ENCODE measurements around the gene SERPINF2.

SERPINF2 gene

GRCh38 chr17:1742371-1743087 is at the start of gene SERPINF2:
Gene SERPINF2, plus strand, starts transcription at chr17:1742871. Its CDS starts 2,125 bp downstream, at chr17:1744996.
- H3K9me3 ChIP-seq (ENCODE audit: control insufficient read depth, insufficient read depth, low read depth, low read length) = no peaks in the 10 kb centered on the region
- H3K36me3 ChIP-seq (ENCODE audit: control insufficient read depth in 2 of 2, insufficient read depth in 1 of 2, low read length in 2 of 2) = peaks cover 0 to 5% of the 10 kb centered on the region in 2 experiments; a peak in 1 of 3 replicates
- no peak for TF ChIP-seq REPIN1 (tag by site-specific recombination; IDR thresholded peaks at IDR 0.05; ENCODE audit: low read depth)
- no peak for TF ChIP-seq ZNF473 (tag by site-specific recombination; IDR thresholded peaks at IDR 0.05)
- TF ChIP-seq ZBTB21 (tag by site-specific recombination; IDR thresholded peaks at IDR 0.05) = no peak
- TF ChIP-seq ZNF23 (tag by site-specific recombination; IDR thresholded peaks at IDR 0.05; ENCODE audit: borderline replicate concordance) = no peak
- no peak for TF ChIP-seq ZNF148 (tag by site-specific recombination; IDR thresholded peaks at IDR 0.05; ENCODE audit: borderline replicate concordance)
- no peak for TF ChIP-seq ZBTB17 (tag by site-specific recombination; IDR thresholded peaks at IDR 0.05)
- no peak for TF ChIP-seq ZNF707 (tag by site-specific recombination; IDR thresholded peaks at IDR 0.05)
- TF ChIP-seq GLIS1 (tag by site-specific recombination; IDR thresholded peaks at IDR 0.05) = no peak
- no peak for TF ChIP-seq ZNF513 (tag by site-specific recombination; IDR thresholded peaks at IDR 0.05)
- no peak for TF ChIP-seq KLF9 (tag by site-specific recombination; IDR thresholded peaks at IDR 0.05; ENCODE audit: low read depth)
- no peak for TF ChIP-seq ZNF16 (tag by site-specific recombination; IDR thresholded peaks at IDR 0.05; ENCODE audit: low read depth)
- H3K27ac ChIP-seq (ENCODE audit: extremely low read depth, low read depth, low read length) = no peak within 1 kb of the TSS
- CTCF ChIA-PET = no interaction called here
- H3K4me3 ChIP-seq (ENCODE audit: low read depth, low read length) = no peak within 1 kb of the TSS
- H3K4me1 ChIP-seq (ENCODE audit: control insufficient read depth, insufficient read depth, low read length) = no peaks in the 10 kb centered on the region
- POLR2A ChIA-PET = no interaction called here

- ChIA-PET CTCF (interaction anchor here (1.1 kb wide), 1 partner anchor 22 kb away, joined by 3 read pairs; no protein-coding TSS in a partner anchor), POLR2A (no interaction called here)
- TF ChIP-seq OVOL3 (tag by site-specific recombination; IDR thresholded peaks at IDR 0.05) (no peak), ZNF292 (tag by site-specific recombination; IDR thresholded peaks at IDR 0.05; ENCODE audit: borderline replicate concordance, low read depth) (no peak), ZNF76 (tag by site-specific recombination; IDR thresholded peaks at IDR 0.05; ENCODE audit: borderline replicate concordance, low read depth) (no peak), ZBTB49 (tag by site-specific recombination; IDR thresholded peaks at IDR 0.05; ENCODE audit: low read depth) (no peak), ZNF302 (tag by site-specific recombination; IDR thresholded peaks at IDR 0.05; ENCODE audit: low read depth) (no peak), ZNF221 (tag by site-specific recombination; IDR thresholded peaks at IDR 0.05; ENCODE audit: borderline replicate concordance) (no peak), BCL6B (tag by site-specific recombination; IDR thresholded peaks at IDR 0.05) (no peak), OSR2 (tag by site-specific recombination; IDR thresholded peaks at IDR 0.05) (no peak), SP3 (tag by site-specific recombination; IDR thresholded peaks at IDR 0.05) (no peak), ZNF169 (tag by site-specific recombination; IDR thresholded peaks at IDR 0.05) (no peak), ZNF350 (tag by site-specific recombination; IDR thresholded peaks at IDR 0.05) (no peak), PATZ1 (tag by site-specific recombination; IDR thresholded peaks at IDR 0.05) (no peak), ZNF548 (tag by site-specific recombination; IDR thresholded peaks at IDR 0.05) (no peak), ZNF530 (tag by site-specific recombination; IDR thresholded peaks at IDR 0.05; ENCODE audit: low read depth) (no peak), ZIC2 (tag by site-specific recombination; IDR thresholded peaks at IDR 0.05) (no peak)
Observed at GRCh38 chr17:1693339-1693738, 49.3 kb upstream of the SERPINF2 start.

More at GRCh38 chr17:1693339-1693738, 49.3 kb upstream of the SERPINF2 start:
- Histone ChIP-seq H3K27ac (ENCODE audit: extremely low read depth, low read depth, low read length) (no peak overlapping the region), H3K4me3 (ENCODE audit: low read depth, low read length) (no peak overlapping the region), H3K9me3 (ENCODE audit: control insufficient read depth, insufficient read depth, low read depth, low read length) (no peaks in the 10 kb centered on the region), H3K4me1 (ENCODE audit: control insufficient read depth, insufficient read depth, low read length) (no peaks in the 10 kb centered on the region), H3K36me3 (ENCODE audit: control insufficient read depth in 2 of 2, insufficient read depth in 1 of 2, low read length in 2 of 2) (no peaks in the 10 kb centered on the region)
